Trophoblast cell (in vitro differentiated cells and primary cell): ENCODE results near the gene CACNA1C.
"Not testable (repeated sequence)": the region's sequence is repeated elsewhere in the genome, so short reads cannot be mapped to it uniquely, and the experiment has no call there.

Experiments used
- DNase-seq, 2 donors: peaks; one replicate each; pipeline ENCODE4 v3.0.0-alpha.2; 2016
- H2AFZ ChIP-seq: 2 replicates; pipeline ENCODE4 v1.6.1; 2013; ENCODE audit warnings: low read length, moderate library complexity, mild to moderate bottlenecking; ENCODE audit not compliant: insufficient read depth, poor library complexity
- H2AK5ac ChIP-seq: 2 replicates; pipeline ENCODE4 v1.6.1; 2013; ENCODE audit warnings: mild to moderate bottlenecking, low read length
- H2BK120ac ChIP-seq: 2 replicates; pipeline ENCODE4 v1.6.1; 2013; ENCODE audit warnings: low read length, mild to moderate bottlenecking, moderate library complexity; ENCODE audit not compliant: insufficient read depth, poor library complexity
- H2BK12ac ChIP-seq: 2 replicates; pipeline ENCODE4 v1.6.1; 2013; ENCODE audit warnings: mild to moderate bottlenecking, low read length, moderate library complexity
- H2BK5ac ChIP-seq: 2 replicates; pipeline ENCODE4 v1.6.1; 2013; ENCODE audit warnings: low read length, low read depth, moderate library complexity, mild to moderate bottlenecking; ENCODE audit not compliant: poor library complexity
- H3K14ac ChIP-seq: 2 replicates; pipeline ENCODE4 v1.6.1; 2013; ENCODE audit warnings: mild to moderate bottlenecking, low read length
- H3K18ac ChIP-seq: 2 replicates; pipeline ENCODE4 v1.6.1; 2013; ENCODE audit warnings: mild to moderate bottlenecking, low read length
- H3K23ac ChIP-seq: 2 replicates; pipeline ENCODE4 v1.6.1; 2013; ENCODE audit warnings: low read length
- H3K27ac ChIP-seq: 2 replicates; pipeline ENCODE4 v1.5.1; 2013; ENCODE audit warnings: low read depth, mild to moderate bottlenecking, inconsistent platforms, low read length, moderate library complexity
- H3K27me3 ChIP-seq: 2 replicates; pipeline ENCODE4 v1.6.1; 2013; ENCODE audit warnings: inconsistent platforms, mild to moderate bottlenecking, low read length, moderate library complexity; ENCODE audit not compliant: insufficient read depth
- H3K36me3 ChIP-seq, 2 experiments: 1 replicate in 1 of 2; 2 replicates in 1 of 2; pipeline ENCODE4 v1.6.1; 2013; ENCODE audit warnings: low read length in 2 of 2, mild to moderate bottlenecking in 2 of 2, moderate library complexity in 1 of 2; ENCODE audit not compliant: insufficient read depth in 2 of 2, control insufficient read depth in 1 of 2
- H3K4ac ChIP-seq: 2 replicates; pipeline ENCODE4 v1.6.1; 2013; ENCODE audit warnings: low read depth, mild to moderate bottlenecking, low read length, moderate library complexity
- H3K4me1 ChIP-seq, 2 experiments: 1 replicate in 1 of 2; 2 replicates in 1 of 2; pipeline ENCODE4 v1.6.1; 2013; ENCODE audit warnings: low read length in 2 of 2, mild to moderate bottlenecking in 2 of 2, moderate library complexity in 1 of 2; ENCODE audit not compliant: insufficient read depth in 2 of 2, control insufficient read depth in 1 of 2
- H3K4me2 ChIP-seq: 2 replicates; pipeline ENCODE4 v1.6.1; 2013; ENCODE audit warnings: inconsistent platforms, mild to moderate bottlenecking, low read length, moderate library complexity
- H3K4me3 ChIP-seq: 2 replicates; pipeline ENCODE4 v1.5.1; 2013; ENCODE audit warnings: mild to moderate bottlenecking, low read depth, low read length, inconsistent platforms
- H3K79me1 ChIP-seq: one replicate; pipeline ENCODE4 v1.6.1; 2013; ENCODE audit warnings: low read length
- H3K79me2 ChIP-seq: 2 replicates; pipeline ENCODE4 v1.6.1; 2013; ENCODE audit warnings: low read length, mild to moderate bottlenecking; ENCODE audit not compliant: control insufficient read depth, insufficient read depth, poor library complexity
- H3K9ac ChIP-seq: 2 replicates; pipeline ENCODE4 v1.6.1; 2013; ENCODE audit warnings: mild to moderate bottlenecking, low read length
- H3K9me3 ChIP-seq: 2 replicates; pipeline ENCODE4 v1.6.1; 2013; ENCODE audit warnings: low read depth, mild to moderate bottlenecking, control low read depth, inconsistent platforms, low read length; ENCODE audit not compliant: insufficient read depth
- H4K12ac ChIP-seq: 2 replicates; pipeline ENCODE4 v1.6.1; 2013; ENCODE audit warnings: low read depth, mild to moderate bottlenecking, low read length, moderate library complexity
- H4K8ac ChIP-seq: 2 replicates; pipeline ENCODE4 v1.6.1; 2013; ENCODE audit warnings: low read depth, mild to moderate bottlenecking, low read length, moderate library complexity
- H4K91ac ChIP-seq: one replicate; pipeline ENCODE4 v1.6.1; 2013; ENCODE audit warnings: low read depth, mild to moderate bottlenecking, low read length, moderate library complexity
- WGBS: extraction: QIAGEN DNeasy Blood & Tissue Kit; methylation state at CpG from one replicate; pipeline ENCODE4 v1.1.7; 2013; ENCODE audit warnings: missing lambda C conversion rate; ENCODE audit not compliant: insufficient read length, insufficient coverage; ENCODE audit errors: extremely low coverage; 5-methylcytosine and 5-hydroxymethylcytosine counted together

CACNA1C gene

DNA sequence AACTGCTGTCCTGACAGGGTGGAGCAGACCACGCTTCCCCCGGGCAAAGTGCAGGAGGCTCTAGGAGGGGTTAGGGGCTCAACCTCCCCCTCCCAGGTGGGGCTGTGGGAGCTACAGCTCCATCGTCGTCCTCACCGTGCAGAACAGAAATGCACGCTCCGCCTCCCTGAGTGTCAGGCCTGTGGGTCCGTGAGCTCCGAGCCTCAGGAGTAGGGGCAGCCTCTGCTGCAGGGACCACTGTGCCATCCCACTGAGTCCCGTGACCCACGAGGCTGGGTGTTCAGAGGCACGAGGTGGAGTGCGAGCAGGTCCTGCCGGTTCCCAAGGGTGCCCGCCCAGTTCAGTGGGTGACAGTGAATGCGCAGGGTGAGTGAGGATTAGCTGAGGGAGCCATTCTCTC is 48.6 kb downstream of the CACNA1C start:
- WGBS, result no CpG with 5 or more reads among the region's 16 CpGs
- H3K4me1 ChIP-seq, result peaks cover 2 to 4% of the 10 kb centered on the region in 2 experiments

DNA sequence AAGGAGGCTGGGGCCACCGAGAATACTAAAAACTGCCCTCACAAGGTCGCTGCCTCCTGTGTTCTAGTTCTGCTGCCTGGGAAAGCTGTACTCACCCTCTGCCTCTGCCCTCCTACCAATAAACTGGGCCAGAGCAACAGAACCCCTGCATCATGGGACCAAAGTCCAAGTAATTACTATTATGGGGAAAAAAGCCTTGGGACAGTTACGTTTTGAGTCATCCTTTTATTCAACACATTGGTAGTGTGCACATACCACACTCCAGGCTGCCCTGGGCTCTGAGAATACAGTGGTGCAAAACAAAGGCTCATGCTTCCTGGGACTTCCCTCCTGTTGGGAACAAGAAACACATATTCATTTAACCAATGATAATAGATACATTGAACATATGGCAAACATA is 49.0 kb downstream of the CACNA1C start:
- Histone ChIP-seq H3K27ac (no peak overlapping the region), H3K4ac (no peak overlapping the region), H3K9ac (no peak overlapping the region), H4K91ac (no peak overlapping the region), H3K4me1 (peaks cover 2 to 4% of the 10 kb centered on the region in 2 experiments), H2AK5ac (no peak overlapping the region), H3K79me1 (no peaks in the 10 kb centered on the region), H2BK120ac (no peak overlapping the region), H3K79me2 (peaks cover 2% of the 10 kb centered on the region), H3K36me3 (peaks cover 0 to 2% of the 10 kb centered on the region in 2 experiments), H3K27me3 (no peaks in the 10 kb centered on the region), H2BK5ac (no peak overlapping the region), H3K23ac (no peak overlapping the region), H3K18ac (no peak overlapping the region), H3K9me3 (peaks cover 2% of the 10 kb centered on the region), H3K4me3 (no peak overlapping the region), H3K14ac (no peak overlapping the region), H2AFZ (no peak overlapping the region), H4K8ac (no peak overlapping the region), H4K12ac (no peak overlapping the region), H3K4me2 (no peak overlapping the region), H2BK12ac (no peak overlapping the region)
- WGBS, result no CpG with 5 or more reads among the region's 3 CpGs
- DNase-seq, result no peak

More for the DNA sequence above, 48.6 kb downstream of the CACNA1C start:
- Histone ChIP-seq H2BK12ac (no peak overlapping the region), H3K79me1 (no peaks in the 10 kb centered on the region), H2BK120ac (no peak overlapping the region), H3K9me3 (peaks cover 2% of the 10 kb centered on the region), H3K79me2 (peaks cover 2% of the 10 kb centered on the region), H3K14ac (no peak overlapping the region), H2BK5ac (no peak overlapping the region), H3K4me3 (no peak overlapping the region), H3K18ac (no peak overlapping the region), H3K27ac (no peak overlapping the region), H3K23ac (no peak overlapping the region), H2AK5ac (no peak overlapping the region), H2AFZ (no peak overlapping the region), H3K36me3 (peaks cover 0 to 2% of the 10 kb centered on the region in 2 experiments), H4K91ac (no peak overlapping the region), H3K4me2 (no peak overlapping the region), H4K12ac (no peak overlapping the region), H3K27me3 (no peaks in the 10 kb centered on the region), H4K8ac (no peak overlapping the region), H3K4ac (no peak overlapping the region), H3K9ac (peak overlapping the region; percentile 2)
- no peak for DNase-seq

DNA sequence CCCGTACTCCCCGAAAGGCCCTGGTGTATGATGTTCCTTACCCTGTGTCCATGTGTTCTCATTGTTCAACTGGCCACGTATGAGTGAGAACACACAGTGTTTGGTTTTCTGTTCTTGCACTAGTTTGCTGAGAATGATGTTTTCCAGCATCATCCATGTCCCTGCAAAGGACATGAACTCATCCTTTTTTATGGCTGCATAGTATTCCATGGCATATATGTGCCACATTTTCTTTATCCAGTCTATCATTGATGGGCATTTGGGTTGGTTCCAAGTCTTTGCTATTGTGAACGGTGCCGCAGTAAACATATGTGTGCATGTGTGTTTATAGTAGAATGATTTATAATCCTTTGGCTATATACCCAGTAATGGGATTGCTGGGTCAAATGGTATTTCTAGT is 49.9 kb downstream of the CACNA1C start:
- not testable (repeated sequence) for H4K8ac ChIP-seq, H3K4me3 ChIP-seq, H2BK12ac ChIP-seq, DNase-seq, H3K79me1 ChIP-seq, H3K4me1 ChIP-seq, H2BK120ac ChIP-seq, H3K79me2 ChIP-seq, H3K36me3 ChIP-seq, H3K14ac ChIP-seq, H3K4me2 ChIP-seq, H3K4ac ChIP-seq, H4K91ac ChIP-seq, H3K18ac ChIP-seq, H3K27ac ChIP-seq, H2BK5ac ChIP-seq, H3K23ac ChIP-seq, H4K12ac ChIP-seq, H2AK5ac ChIP-seq, H3K9me3 ChIP-seq, H3K27me3 ChIP-seq, H3K9ac ChIP-seq, H2AFZ ChIP-seq
- whole genome bisulfite sequencing, result no CpG with 5 or more reads among the region's 5 CpGs

DNA sequence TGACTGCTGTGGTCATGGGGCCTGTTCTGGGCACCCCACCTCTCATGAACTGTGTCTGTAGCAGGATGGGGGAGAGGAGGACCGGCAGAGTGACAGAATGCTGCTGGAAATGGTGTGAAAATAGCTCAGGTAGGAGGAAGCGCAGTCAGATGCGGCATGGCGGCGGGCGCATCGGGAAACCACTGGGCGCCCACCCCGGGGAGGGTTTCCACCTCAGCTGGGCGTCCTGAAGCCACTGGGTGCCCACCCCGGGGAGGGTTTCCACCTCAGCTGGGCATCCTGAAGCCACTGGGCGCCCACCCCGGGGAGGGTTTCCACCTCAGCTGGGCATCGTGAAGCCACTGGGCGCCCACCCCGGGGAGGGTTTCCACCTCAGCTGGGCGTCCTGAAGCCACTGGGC is 52.6 kb downstream of the CACNA1C start:
- not testable (repeated sequence) for H3K79me1 ChIP-seq, H3K23ac ChIP-seq, H4K8ac ChIP-seq, H2AK5ac ChIP-seq, H3K4me3 ChIP-seq, H3K18ac ChIP-seq, H3K14ac ChIP-seq, H2BK12ac ChIP-seq, H3K79me2 ChIP-seq, H4K12ac ChIP-seq, H3K9ac ChIP-seq, H3K36me3 ChIP-seq, H3K9me3 ChIP-seq, H3K27ac ChIP-seq, H3K4me2 ChIP-seq, H2BK120ac ChIP-seq, DNase-seq, H3K4me1 ChIP-seq, H2BK5ac ChIP-seq, H3K27me3 ChIP-seq, H2AFZ ChIP-seq, H4K91ac ChIP-seq, H3K4ac ChIP-seq
- WGBS, result no CpG with 5 or more reads among the region's 17 CpGs
